Measurements from ENCODE around the gene MGAT1. TPM values are rescaled to one million over a fixed set of nuclear protein-coding genes. Genes with fewer than 3 reads are reported as not detected.
A peak's percentile ranks its signal among the peaks of the same experiment; 100 is the strongest.

Gene MGAT1
- total RNA-seq, 1 donor from 2014 or later = 122 TPM

- Mint-ChIP-seq H3K27ac (peak overlapping the region; percentile 99), H3K36me3 (ENCODE audit: low read depth) (peaks cover 41% of the 10 kb centered on the region), H3K4me3 (ENCODE audit: low read depth) (peak overlapping the region; percentile 79), H3K4me1 (ENCODE audit: low read depth) (peaks cover 65% of the 10 kb centered on the region), H3K27me3 (ENCODE audit: low read depth) (no peaks in the 10 kb centered on the region), H3K9me3 (no peaks in the 10 kb centered on the region)
- DNase-seq (ENCODE audit: low spot score) = no peak
- intact Hi-C loops (cut with micrococcal nuclease) = loop anchor here (5.0 kb wide), 1 partner anchor 1186 kb away; the partner anchor contains the start of gene HNRNPH1
These were observed 5.9 kb upstream of the MGAT1 start for GRCh38 chr5:180808461-180809000.

GRCh38 chr5:180807654-180808414 is 5.2 kb upstream of the MGAT1 start:
- no peak for DNase-seq (ENCODE audit: low spot score)
- intact Hi-C loops (cut with micrococcal nuclease) = loop anchor here (5.0 kb wide), 1 partner anchor 1186 kb away; the partner anchor contains the start of gene HNRNPH1
- Mint-ChIP-seq H3K4me1 (ENCODE audit: low read depth) (peaks cover 58% of the 10 kb centered on the region), H3K27me3 (ENCODE audit: low read depth) (no peaks in the 10 kb centered on the region), H3K4me3 (ENCODE audit: low read depth) (peak overlapping the region; percentile 79), H3K9me3 (no peaks in the 10 kb centered on the region), H3K36me3 (ENCODE audit: low read depth) (peaks cover 41% of the 10 kb centered on the region), H3K27ac (peak overlapping the region; percentile 99)

- intact Hi-C loops (cut with micrococcal nuclease) = loop anchor here (5.0 kb wide), 1 partner anchor 1185 kb away; the partner anchor contains the start of gene HNRNPH1
- DNase-seq (ENCODE audit: low spot score) = no peak
- peaks cover 58% of the 10 kb centered on the region for H3K4me1 Mint-ChIP-seq (ENCODE audit: low read depth)
- H3K9me3 Mint-ChIP-seq = no peaks in the 10 kb centered on the region
- H3K27ac Mint-ChIP-seq = peak overlapping the region; percentile 99
- H3K27me3 Mint-ChIP-seq (ENCODE audit: low read depth) = no peaks in the 10 kb centered on the region
- H3K36me3 Mint-ChIP-seq (ENCODE audit: low read depth) = peaks cover 41% of the 10 kb centered on the region
- H3K4me3 Mint-ChIP-seq (ENCODE audit: low read depth) = peak overlapping the region; percentile 79
These were observed 4.4 kb upstream of the MGAT1 start for GRCh38 chr5:180807046-180807445.

- H3K36me3 Mint-ChIP-seq (ENCODE audit: low read depth) = peaks cover 43% of the 10 kb centered on the region
- H3K4me3 Mint-ChIP-seq (ENCODE audit: low read depth) = peak overlapping the region; percentile 79
- no peak for DNase-seq (ENCODE audit: low spot score)
- peaks cover 58% of the 10 kb centered on the region for H3K4me1 Mint-ChIP-seq (ENCODE audit: low read depth)
- no peaks in the 10 kb centered on the region for H3K9me3 Mint-ChIP-seq
- no peaks in the 10 kb centered on the region for H3K27me3 Mint-ChIP-seq (ENCODE audit: low read depth)
- intact Hi-C loops (cut with micrococcal nuclease) = loop anchor here (5.0 kb wide), 1 partner anchor 1184 kb away; the partner anchor contains the start of gene HNRNPH1
- H3K27ac Mint-ChIP-seq = peak overlapping the region; percentile 99
These were observed 3.9 kb upstream of the MGAT1 start for GRCh38 chr5:180806351-180807011.

GRCh38 chr5:180804129-180804618 is 1.6 kb upstream of the MGAT1 start:
- Mint-ChIP-seq H3K4me3 (ENCODE audit: low read depth) (peak overlapping the region; percentile 79), H3K36me3 (ENCODE audit: low read depth) (peaks cover 66% of the 10 kb centered on the region), H3K4me1 (ENCODE audit: low read depth) (peaks cover 71% of the 10 kb centered on the region), H3K27me3 (ENCODE audit: low read depth) (no peaks in the 10 kb centered on the region), H3K27ac (peak overlapping the region; percentile 91), H3K9me3 (no peaks in the 10 kb centered on the region)
- intact Hi-C loops (cut with micrococcal nuclease) = loop anchor here (1.0 to 5.0 kb wide), 4 partner anchors 26 to 438 kb away; partner anchors contain the start of genes RACK1 and TRIM41
- peak; percentile 21 for DNase-seq (ENCODE audit: low spot score)

GRCh38 chr5:180803181-180804128 is 849 bp upstream of the MGAT1 start:
- peak; percentile 90 for DNase-seq (ENCODE audit: low spot score)
- intact Hi-C loops (cut with micrococcal nuclease) = loop anchor here (1.0 to 5.0 kb wide), 5 partner anchors 27 to 439 kb away; partner anchors contain the start of genes RACK1, TRIM41 and ZFP62
- Mint-ChIP-seq H3K4me1 (ENCODE audit: low read depth) (peaks cover 74% of the 10 kb centered on the region), H3K4me3 (ENCODE audit: low read depth) (peak overlapping the region; percentile 79), H3K27me3 (ENCODE audit: low read depth) (no peaks in the 10 kb centered on the region), H3K27ac (peak overlapping the region; percentile 91), H3K9me3 (no peaks in the 10 kb centered on the region), H3K36me3 (ENCODE audit: low read depth) (peaks cover 72% of the 10 kb centered on the region)

- H3K27ac Mint-ChIP-seq = peak overlapping the region; percentile 67
- no peak for DNase-seq (ENCODE audit: low spot score)
- peak overlapping the region; percentile 92 for H3K4me3 Mint-ChIP-seq (ENCODE audit: low read depth)
- intact Hi-C loops (cut with micrococcal nuclease) = loop anchor here (1.0 to 5.0 kb wide), 3 partner anchors 9 to 441 kb away; partner anchors contain the start of gene RACK1
- peaks cover 68% of the 10 kb centered on the region for H3K4me1 Mint-ChIP-seq (ENCODE audit: low read depth)
- H3K36me3 Mint-ChIP-seq (ENCODE audit: low read depth) = peaks cover 66% of the 10 kb centered on the region
- H3K9me3 Mint-ChIP-seq = no peaks in the 10 kb centered on the region
- no peaks in the 10 kb centered on the region for H3K27me3 Mint-ChIP-seq (ENCODE audit: low read depth)
These were observed 846 bp downstream of the MGAT1 start for GRCh38 chr5:180801596-180802324.

GRCh38 chr5:180799902-180800801 is 2.5 kb downstream of the MGAT1 start:
- intact Hi-C loops (cut with micrococcal nuclease) = loop anchor here (5.0 kb wide), 2 partner anchors 372 to 442 kb away; partner anchors contain the start of gene RACK1
- Mint-ChIP-seq H3K4me3 (ENCODE audit: low read depth) (peak overlapping the region; percentile 69), H3K9me3 (no peaks in the 10 kb centered on the region), H3K27ac (peak overlapping the region; percentile 58), H3K27me3 (ENCODE audit: low read depth) (no peaks in the 10 kb centered on the region), H3K36me3 (ENCODE audit: low read depth) (peaks cover 66% of the 10 kb centered on the region), H3K4me1 (ENCODE audit: low read depth) (peaks cover 63% of the 10 kb centered on the region)
- no peak for DNase-seq (ENCODE audit: low spot score)

- H3K27ac Mint-ChIP-seq = no peak overlapping the region
- H3K9me3 Mint-ChIP-seq = no peaks in the 10 kb centered on the region
- DNase-seq (ENCODE audit: low spot score) = no peak
- peak overlapping the region; percentile 5 for H3K4me3 Mint-ChIP-seq (ENCODE audit: low read depth)
- H3K36me3 Mint-ChIP-seq (ENCODE audit: low read depth) = peaks cover 66% of the 10 kb centered on the region
- H3K4me1 Mint-ChIP-seq (ENCODE audit: low read depth) = peaks cover 58% of the 10 kb centered on the region
- no peaks in the 10 kb centered on the region for H3K27me3 Mint-ChIP-seq (ENCODE audit: low read depth)
- intact Hi-C loops (cut with micrococcal nuclease) = no loop called here
These were observed 3.4 kb downstream of the MGAT1 start for GRCh38 chr5:180799194-180799593.

- no peaks in the 10 kb centered on the region for H3K9me3 Mint-ChIP-seq
- peaks cover 59% of the 10 kb centered on the region for H3K4me1 Mint-ChIP-seq (ENCODE audit: low read depth)
- H3K27me3 Mint-ChIP-seq (ENCODE audit: low read depth) = no peaks in the 10 kb centered on the region
- intact Hi-C loops (cut with micrococcal nuclease) = no loop called here
- peaks cover 73% of the 10 kb centered on the region for H3K36me3 Mint-ChIP-seq (ENCODE audit: low read depth)
- H3K27ac Mint-ChIP-seq = no peak overlapping the region
- no peak overlapping the region for H3K4me3 Mint-ChIP-seq (ENCODE audit: low read depth)
- DNase-seq (ENCODE audit: low spot score) = no peak
These were observed 4.4 kb downstream of the MGAT1 start for GRCh38 chr5:180798193-180798592.
